ENCODE data around the gene KCNB1. TPM values are rescaled to one million over a fixed set of nuclear protein-coding genes. Genes with fewer than 3 reads are reported as not detected.
A peak's percentile ranks its signal among the peaks of the same experiment; 100 is the strongest.

The KCNB1 gene
- total and polyA plus RNA-seq, 2 of the 4 experiments (the other 2 are of a cell fraction): 0.05 TPM; not detected in 1

- no peak overlapping the region for H2AFZ ChIP-seq (replicated peaks; ENCODE audit: low read length, poor library complexity)
- in situ Hi-C loops (cut with MboI; ENCODE audit: low sequenced_read_pairs) (no loop called here), intact Hi-C loops (cut with micrococcal nuclease) (no loop called here), dilution Hi-C loops (cut with HindIII; ENCODE audit: low sequenced_read_pairs, unreplicated experiment) (no loop called here)
- no peak overlapping the region for H2BK20ac ChIP-seq (ENCODE audit: low read depth, low read length)
- H3K4me1 ChIP-seq (ENCODE audit: control insufficient read depth, insufficient read depth, low read length): no peaks in the 10 kb centered on the region
- ATAC-seq (ENCODE audit: low read depth) (no peak), DNase-seq (no peak)
- H4K5ac ChIP-seq (ENCODE audit: low read depth, low read length): no peak overlapping the region
- H3K79me1 ChIP-seq (ENCODE audit: low read depth in 1 of 2, low read length in 2 of 2): no peaks in the 10 kb centered on the region
- H2AK9ac ChIP-seq (replicated peaks; ENCODE audit: low read depth, low read length, poor library complexity): no peak overlapping the region
- no peak overlapping the region for H2BK120ac ChIP-seq (ENCODE audit: low read depth, low read length)
- H3K36me3 ChIP-seq (ENCODE audit: control insufficient read depth, insufficient read depth, low read length): no peaks in the 10 kb centered on the region
- no peak overlapping the region for H4K8ac ChIP-seq (ENCODE audit: low read depth in 2 of 2, low read length in 2 of 2)
- ChIA-PET CTCF (no interaction called here), POLR2A (ENCODE audit: unreplicated experiment) (no interaction called here)
- no peak overlapping the region for H3K18ac ChIP-seq (ENCODE audit: low read depth, low read length)
- peaks cover 48% of the 10 kb centered on the region for H3K27me3 ChIP-seq (ENCODE audit: control insufficient read depth, insufficient read depth, low read length)
- H3K4me2 ChIP-seq (ENCODE audit: low read depth, low read length): no peak overlapping the region
- H2BK15ac ChIP-seq (ENCODE audit: low read depth, low read length): no peak overlapping the region
- no peak overlapping the region for H3K23ac ChIP-seq (ENCODE audit: low read depth, low read length)
- no TSS peak for BruUV-seq (replicated peaks)
- no peaks in the 10 kb centered on the region for H4K20me1 ChIP-seq (ENCODE audit: insufficient read depth, low read length)
- H2AK5ac ChIP-seq (ENCODE audit: low read depth, low read length): no peak overlapping the region
- H3K9me1 ChIP-seq (ENCODE audit: insufficient read depth, low read length): no peaks in the 10 kb centered on the region
- no peak overlapping the region for H3K4me3 ChIP-seq (ENCODE audit: insufficient read depth, low read depth, low read length)
- H3K9me3 ChIP-seq (ENCODE audit: control insufficient read depth, insufficient read depth, low read length): no peaks in the 10 kb centered on the region
- H3K9ac ChIP-seq (ENCODE audit: low read depth, low read length): no peak overlapping the region
- WGBS, 2 experiments (ENCODE audit: extremely low coverage in 2 of 2, insufficient read length in 1 of 2): 44% methylated on average over 6 of the region's 14 CpGs; no CpG with 5 or more reads in 1 of the 2 experiments
- H2BK5ac ChIP-seq (ENCODE audit: low read depth, low read length, poor library complexity, severe bottlenecking): no peak overlapping the region
- TF ChIP-seq FOS (IDR thresholded peaks at IDR 0.05; ENCODE audit: low read depth, low read length): no peak
- peak; percentile 22; the same call in 1 of the 2 replicates for TF ChIP-seq USF2 (IDR thresholded peaks at IDR 0.05; ENCODE audit: low read depth, low read length)
- no peak overlapping the region for H3K56ac ChIP-seq (ENCODE audit: extremely low read depth, insufficient read depth, low read length)
- H3K27ac ChIP-seq (ENCODE audit: insufficient read depth, low read length): no peak overlapping the region
- no peak overlapping the region for H3K14ac ChIP-seq (replicated peaks; ENCODE audit: low read depth, low read length)
- H3K4ac ChIP-seq (ENCODE audit: low read depth, low read length): no peak overlapping the region
- no peak overlapping the region for H4K91ac ChIP-seq (ENCODE audit: insufficient read depth, low read depth, low read length)
Measured at GRCh38 chr20:49450281-49450721, 32.2 kb downstream of the KCNB1 start.

Measured in IMR-90 (cell line).